Measurements from ENCODE around the gene FGFR4. TPM values are rescaled to one million over a fixed set of nuclear protein-coding genes. Genes with fewer than 3 reads are reported as not detected.
"Not testable (repeated sequence)": the region's sequence is repeated elsewhere in the genome, so short reads cannot be mapped to it uniquely, and the experiment has no call there.

The FGFR4 gene
- total RNA-seq = 0.87 and 4.2 TPM in 2 replicates

- peak; percentile 54 to 72 for DNase-seq (ENCODE audit: low read depth in 2 of 2)
These were observed at the start of gene FGFR4 for GRCh38 chr5:177086654-177087397. FGFR4 (plus strand) TSS chr5:177086915; CDS start chr5:177089603, 2,688 bp downstream.

DNA sequence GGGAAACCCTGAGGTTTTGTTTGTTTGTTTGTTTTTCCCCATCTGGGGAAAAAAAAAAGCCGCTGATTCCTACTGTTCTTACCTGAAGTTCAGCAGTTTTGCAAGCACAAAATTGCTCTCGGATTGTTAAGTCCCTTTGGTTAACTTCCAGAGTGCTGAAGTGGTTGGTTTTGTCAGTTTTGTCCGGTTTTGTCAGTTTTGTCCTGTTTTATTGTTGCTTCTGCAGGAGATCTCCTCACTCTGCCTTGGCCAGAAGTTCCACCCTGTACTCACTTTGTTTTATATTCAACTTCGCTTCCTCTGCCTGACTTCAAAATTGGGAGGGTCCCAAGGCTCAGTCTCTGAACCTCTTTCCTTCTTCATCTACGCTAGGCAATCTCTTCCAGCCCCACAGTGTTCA lies 49.8 kb upstream of the FGFR4 start:
- no peak for DNase-seq (ENCODE audit: low read depth in 2 of 2)

- DNase-seq (ENCODE audit: low read depth in 2 of 2) = no peak
These were observed 45.8 kb upstream of the FGFR4 start for GRCh38 chr5:177040814-177041420.

DNA sequence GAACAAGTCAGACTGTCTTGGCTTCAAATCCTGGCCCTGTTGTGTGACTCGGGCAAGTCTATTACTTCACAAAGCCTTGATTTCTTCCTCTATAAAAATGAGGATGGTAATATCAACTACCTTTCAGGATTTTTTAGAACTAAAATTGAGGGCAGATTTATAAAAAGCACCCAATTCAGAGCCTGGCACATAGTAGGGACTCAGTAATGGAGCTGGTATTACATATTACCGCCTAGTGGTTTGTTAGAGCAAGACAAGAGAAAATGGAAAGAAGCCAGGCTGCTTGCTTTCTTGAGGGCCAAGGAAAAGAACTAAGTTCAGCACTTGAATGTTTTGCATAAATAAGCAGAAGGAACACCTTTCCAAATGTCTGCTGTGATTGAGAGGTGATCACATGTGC lies 44.8 kb upstream of the FGFR4 start:
- no peak for DNase-seq (ENCODE audit: low read depth in 2 of 2)

DNA sequence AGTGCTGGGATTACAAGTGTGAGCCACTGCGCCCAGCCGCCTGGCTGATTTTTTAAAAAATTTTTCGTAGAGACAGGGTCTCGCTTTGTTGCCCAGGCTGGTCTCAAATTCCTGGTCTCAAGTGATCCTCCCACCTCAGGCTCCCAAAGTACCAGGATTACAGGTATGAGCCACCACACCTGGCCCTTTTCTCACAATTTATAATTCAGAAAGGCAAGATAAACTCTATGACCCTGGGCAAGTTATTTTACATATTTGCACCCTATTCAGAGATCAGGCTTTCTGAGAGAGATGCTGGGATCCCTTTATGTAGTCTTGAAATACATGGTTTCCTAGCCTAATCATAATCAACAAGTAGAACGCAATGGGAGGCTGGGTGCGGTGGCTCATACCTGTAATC lies 43.6 kb upstream of the FGFR4 start:
- no peak for DNase-seq (ENCODE audit: low read depth in 2 of 2)

DNA sequence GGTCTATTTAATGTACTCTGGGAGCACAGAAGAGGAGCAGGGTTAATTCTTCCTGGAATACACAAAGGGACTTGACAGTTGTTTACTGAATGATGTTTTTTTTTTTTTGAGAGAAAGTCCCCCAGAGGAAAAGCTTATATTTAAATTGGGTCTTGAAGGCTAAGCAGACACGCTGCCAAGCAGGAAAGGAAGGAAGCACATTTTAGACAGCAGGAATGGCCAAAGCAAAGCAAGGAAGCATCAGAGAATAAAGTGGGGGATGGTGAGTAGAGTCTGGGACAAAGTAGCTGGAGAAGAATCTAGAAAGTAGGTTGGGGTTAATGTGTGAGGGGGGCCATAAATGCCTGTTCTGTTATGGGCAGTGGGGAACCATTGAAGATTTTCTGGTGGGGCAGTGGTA lies 42.8 kb upstream of the FGFR4 start:
- peak in 1 of 2 donors; percentile 49 for DNase-seq (ENCODE audit: low read depth in 2 of 2)

DNA sequence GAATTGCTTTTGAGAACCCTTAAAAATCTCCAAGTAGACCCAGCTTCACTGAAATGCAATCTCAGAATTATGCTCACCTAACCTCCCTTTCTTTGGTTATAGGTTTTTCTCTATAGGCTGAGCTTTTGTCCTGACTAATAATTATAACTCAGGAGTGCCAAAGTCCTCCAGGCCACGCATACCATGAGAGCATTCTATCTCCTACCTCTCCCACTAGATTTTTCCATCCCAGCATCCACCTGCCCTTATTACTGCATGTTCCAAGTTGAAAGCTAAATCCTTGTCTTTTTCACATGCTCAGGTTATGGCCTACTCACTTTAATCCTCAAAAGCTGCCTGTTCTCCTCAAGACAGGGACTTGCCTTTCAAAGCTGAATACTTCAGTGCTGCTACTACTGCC lies 42.1 kb upstream of the FGFR4 start:
- DNase-seq (ENCODE audit: low read depth in 2 of 2) = no peak

DNA sequence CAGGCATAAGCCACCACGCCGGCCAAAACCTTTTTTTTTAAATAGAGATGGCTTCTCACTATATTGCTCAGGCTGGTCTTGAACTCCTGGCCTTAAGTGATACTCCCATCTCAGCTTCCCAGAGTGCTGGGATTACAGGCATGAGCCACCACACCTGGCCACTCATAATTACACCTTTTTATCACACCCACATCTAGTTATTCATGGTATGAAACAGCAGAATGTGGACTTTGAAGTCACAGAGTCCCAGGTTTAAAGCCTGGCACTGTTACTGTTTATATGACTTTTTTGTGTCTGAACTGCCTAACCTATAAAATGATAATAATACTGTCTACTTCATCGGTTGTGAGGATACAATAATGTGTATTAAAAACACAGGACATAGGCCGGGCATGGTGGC lies 41.1 kb upstream of the FGFR4 start:
- DNase-seq (ENCODE audit: low read depth in 2 of 2) = no peak

DNA sequence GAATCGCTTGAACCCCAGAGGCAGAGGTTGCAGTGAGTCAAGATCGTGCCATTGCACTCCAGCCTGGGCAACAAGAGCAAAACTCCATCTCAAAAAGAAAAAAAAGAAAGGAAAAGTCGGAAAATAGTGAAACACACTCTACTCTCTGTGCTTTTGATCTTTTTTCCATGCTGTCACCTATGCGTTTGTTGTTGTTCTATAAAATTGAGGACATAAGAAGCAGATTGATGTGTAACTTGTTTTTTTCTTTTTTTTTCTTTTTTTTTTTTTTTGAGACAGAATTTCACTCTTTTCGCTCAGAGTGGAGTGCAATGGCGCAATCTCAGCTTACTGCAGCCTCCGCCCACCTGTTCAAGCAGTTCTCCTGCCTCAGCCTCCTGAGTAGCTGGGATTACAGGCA lies 38.2 kb upstream of the FGFR4 start:
- not testable (repeated sequence) for DNase-seq (ENCODE audit: low read depth in 2 of 2)

DNA sequence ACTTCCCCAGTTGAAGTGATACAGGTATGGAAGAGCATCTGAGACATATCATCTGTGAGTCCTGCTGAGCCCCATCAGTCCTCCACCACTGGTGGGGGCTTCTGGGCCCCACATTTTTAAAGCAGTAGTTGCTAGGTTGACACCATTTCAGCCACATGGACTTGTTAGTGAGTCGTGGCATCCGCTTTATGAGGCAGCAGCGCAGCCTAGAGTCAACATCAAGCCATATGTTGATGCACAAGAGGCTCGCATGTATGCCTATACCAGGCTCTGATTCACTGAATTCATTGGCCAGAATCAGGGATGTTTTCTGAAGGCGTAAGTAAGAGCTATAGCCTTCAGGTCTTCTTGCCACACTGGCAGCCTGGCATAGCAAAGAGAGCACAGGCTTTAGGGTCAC lies 37.4 kb upstream of the FGFR4 start:
- peak in 1 of 2 donors; percentile 21 for DNase-seq (ENCODE audit: low read depth in 2 of 2)

DNA sequence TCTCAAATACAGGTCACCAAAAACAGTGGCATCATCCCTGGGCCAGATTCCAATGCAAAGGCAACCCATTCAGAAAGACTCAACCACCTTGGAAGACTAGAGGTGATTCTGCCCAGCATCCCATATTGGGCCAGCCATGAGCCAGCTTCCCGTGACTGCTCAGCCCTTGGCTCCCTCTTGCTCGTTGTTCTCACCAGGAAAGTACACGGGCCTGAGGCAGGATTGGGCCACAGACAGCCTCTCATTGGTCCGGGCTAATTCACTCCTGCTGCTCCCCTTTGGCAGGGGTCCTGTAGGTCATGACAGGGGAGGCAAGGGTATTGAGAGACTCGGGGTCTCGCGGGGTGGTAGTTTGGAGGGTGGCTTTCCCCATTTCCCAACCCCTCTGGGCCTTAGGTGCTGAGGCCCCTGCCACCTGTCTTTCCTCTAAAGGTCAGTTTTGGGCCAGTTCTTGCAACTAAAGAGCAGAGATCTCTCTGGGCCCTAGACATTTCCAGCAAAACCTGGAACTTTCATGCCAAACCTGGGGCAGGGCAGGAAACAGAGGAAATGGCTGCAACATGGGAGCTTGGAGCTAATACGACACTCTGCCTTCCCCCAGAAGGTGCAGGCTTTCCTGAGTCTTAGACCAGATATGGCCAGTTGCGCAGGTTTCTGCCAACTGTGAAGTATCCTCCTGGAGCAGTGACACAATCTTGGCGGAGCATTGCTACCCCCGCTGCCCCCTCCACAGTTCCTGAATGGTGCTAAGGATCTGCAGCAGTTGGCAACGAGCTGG lies 22.0 kb upstream of the FGFR4 start:
- DNase-seq (ENCODE audit: low read depth in 2 of 2) = peak; percentile 23 to 46

DNA sequence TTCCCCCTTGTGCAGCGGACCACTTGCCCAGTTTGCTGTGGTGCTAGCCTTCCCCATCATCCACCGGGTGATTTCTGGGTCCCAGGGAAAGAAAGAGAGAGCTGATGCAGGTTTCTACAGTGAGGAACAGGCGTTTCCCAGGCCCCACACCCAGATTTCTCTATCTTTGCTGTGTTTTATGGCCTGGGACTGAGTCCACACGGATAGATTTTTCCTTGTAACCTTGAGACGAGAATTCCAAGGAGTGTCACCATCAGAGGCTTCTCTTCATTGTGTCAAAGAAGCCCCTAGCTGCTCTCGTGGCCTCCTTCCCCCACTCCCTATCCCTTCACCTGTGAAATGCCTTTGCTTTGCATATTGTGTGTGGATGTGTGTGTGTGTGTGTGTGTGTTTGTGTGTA lies 21.2 kb upstream of the FGFR4 start:
- DNase-seq (ENCODE audit: low read depth in 2 of 2) = no peak

DNA sequence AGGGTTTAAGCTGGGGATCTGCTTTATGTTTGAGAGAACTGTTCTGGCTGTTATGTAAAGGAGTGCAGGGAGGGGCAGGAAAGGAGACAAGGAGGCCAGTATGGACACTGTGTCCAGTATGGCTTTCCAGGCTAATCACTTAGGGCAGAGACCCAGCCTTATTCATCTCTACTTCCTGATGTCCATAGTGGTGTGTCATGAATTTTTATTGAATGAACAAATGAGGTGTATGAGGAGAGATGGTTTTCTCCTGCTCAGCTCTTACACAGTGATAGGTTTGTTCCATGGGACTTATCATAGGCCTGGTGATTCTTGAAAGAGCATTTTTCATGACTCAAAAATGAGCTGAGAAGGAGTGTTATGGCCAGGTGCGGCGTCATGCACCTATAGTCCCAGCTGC lies 20.5 kb upstream of the FGFR4 start:
- DNase-seq (ENCODE audit: low read depth in 2 of 2) = no peak

- DNase-seq (ENCODE audit: low read depth in 2 of 2) = no peak
These were observed 19.2 kb upstream of the FGFR4 start for GRCh38 chr5:177067503-177067902.

GRCh38 chr5:177070536-177071191 lies 16.1 kb upstream of the FGFR4 start:
- no peak for DNase-seq (ENCODE audit: low read depth in 2 of 2)

DNA sequence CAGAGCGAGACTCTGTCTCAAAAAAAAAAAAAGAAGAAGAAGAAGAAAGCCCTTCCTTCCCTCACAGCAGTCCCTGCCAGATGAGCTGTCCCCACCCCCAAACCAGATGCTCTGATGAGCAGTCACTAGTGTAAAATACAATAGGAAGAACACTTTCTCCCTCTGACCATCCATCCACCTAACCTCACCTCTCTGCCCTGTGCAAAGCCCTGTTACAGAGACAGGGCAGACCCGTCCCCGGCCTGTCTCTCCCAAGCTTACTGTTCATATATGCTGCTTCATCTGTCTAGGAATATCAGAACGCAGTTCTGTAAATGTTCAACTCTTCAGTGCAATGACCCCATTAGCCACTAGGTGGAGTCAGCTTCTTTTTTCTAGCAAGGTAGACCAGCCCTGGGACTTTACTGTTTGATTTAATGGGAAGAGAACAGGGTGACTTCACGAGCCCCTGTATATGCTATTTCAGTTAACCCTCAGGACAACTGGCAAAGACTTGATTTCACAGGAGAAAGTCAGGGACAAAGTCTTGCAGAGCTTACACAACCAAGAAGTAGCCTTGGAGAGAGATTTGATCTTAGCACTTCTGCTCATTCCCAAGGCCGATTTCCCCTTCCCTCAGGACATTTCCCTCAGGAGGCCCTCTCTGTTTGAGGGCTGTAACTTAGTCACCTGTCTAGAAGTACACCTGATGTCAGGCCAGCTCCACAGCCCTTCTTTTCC lies 14.9 kb upstream of the FGFR4 start:
- DNase-seq (ENCODE audit: low read depth in 2 of 2) = peak; percentile 81 to 86

DNA sequence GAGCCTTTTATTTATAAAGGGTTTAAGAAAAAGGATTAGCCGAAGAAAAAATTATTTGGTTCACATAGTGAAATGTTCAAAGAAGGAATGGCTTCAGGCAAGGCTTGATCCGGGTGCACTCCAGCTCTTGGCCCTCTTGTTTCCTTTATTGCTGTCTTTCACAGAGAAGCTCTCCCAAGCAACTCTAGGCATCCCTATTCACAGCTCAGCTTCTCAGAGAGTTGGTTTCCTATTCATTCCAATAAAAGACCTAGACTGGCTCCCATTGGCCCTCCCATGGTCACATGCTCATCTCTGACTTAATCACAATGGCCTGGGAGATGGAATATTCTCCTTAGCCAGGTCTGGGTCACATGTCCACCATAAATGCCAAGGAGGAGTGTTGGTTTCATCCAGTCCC lies 9.4 kb upstream of the FGFR4 start:
- DNase-seq (ENCODE audit: low read depth in 2 of 2) = no peak

- no peak for DNase-seq (ENCODE audit: low read depth in 2 of 2)
These were observed 7.1 kb upstream of the FGFR4 start for GRCh38 chr5:177079606-177080005.

GRCh38 chr5:177080265-177080664 lies 6.5 kb upstream of the FGFR4 start:
- DNase-seq (ENCODE audit: low read depth in 2 of 2) = no peak

GRCh38 chr5:177081859-177082258 lies 4.9 kb upstream of the FGFR4 start:
- DNase-seq (ENCODE audit: low read depth in 2 of 2) = no peak

DNA sequence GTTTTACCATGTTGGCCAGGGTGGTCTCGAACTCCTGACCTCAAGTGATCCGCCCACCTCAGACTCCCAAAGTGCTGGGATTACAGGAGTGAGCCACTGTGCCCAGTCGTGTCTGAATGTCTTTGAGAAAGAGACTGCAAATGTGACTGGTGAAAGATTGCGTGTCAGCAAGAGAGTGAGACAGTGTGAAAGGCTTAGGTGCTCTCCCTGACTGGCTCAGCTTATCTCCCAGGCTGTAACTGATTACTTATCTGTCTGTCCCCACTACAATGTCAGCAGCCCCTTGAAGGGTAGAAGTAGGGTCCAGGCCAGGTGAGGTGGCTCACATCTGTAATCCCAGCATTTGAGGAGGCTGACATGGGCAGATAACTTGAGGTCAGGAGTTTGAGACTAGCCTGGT lies 3.4 kb upstream of the FGFR4 start:
- no peak for DNase-seq (ENCODE audit: low read depth in 2 of 2)

Data from lung microvascular endothelial cell (primary cell).